Adrenal gland (tissue), 12 donors: Measurements from ENCODE around the gene ADRB1. TPM values are rescaled to one million over a fixed set of nuclear protein-coding genes. Genes with fewer than 3 reads are reported as not detected.

Experiments
- DNase-seq, 7 donors: peaks; one replicate each; pipeline ENCODE4 v3.0.0-alpha.2; 2019 to 2020
- H3K27ac ChIP-seq, 5 donors: fragments of 200-600 bp; sonication (generic) in 4 of 5; 1 replicate in 3 of 5; 2 replicates in 2 of 5; pipeline versions ENCODE4 v1.5.1 to v1.8.0; 2016 to 2020; ENCODE audit warnings: mild to moderate bottlenecking in 1 of 5
- H3K27me3 ChIP-seq: fragments of 200-600 bp; 2 replicates; pipeline ENCODE4 v1.8.0; 2021
- H3K36me3 ChIP-seq, 2 donors: fragments of 200-600 bp; replicated peaks in 1 of 2; 1 replicate in 1 of 2; 2 replicates in 1 of 2; pipeline versions ENCODE4 v1.5.1 to v1.8.0; 2018 to 2022
- H3K4me1 ChIP-seq, 2 donors: fragments of 200-600 bp; replicated peaks in 1 of 2; 1 replicate in 1 of 2; 2 replicates in 1 of 2; pipeline versions ENCODE4 v1.5.1 to v1.8.0; 2018 to 2021
- H3K4me3 ChIP-seq, 4 donors: fragments of 200-600 bp; sonication (generic) in 3 of 4; one replicate each; pipeline ENCODE4 v1.5.1; 2016 to 2018
- H3K9me3 ChIP-seq, 3 donors: fragments of 200-600 bp; sonication (generic) in 1 of 3; replicated peaks in 1 of 3; 1 replicate in 2 of 3; 2 replicates in 1 of 3; pipeline versions ENCODE4 v1.5.1 to v1.8.0; 2016 to 2021
- POLR2A ChIP-seq, 2 donors: fragments of 450-650 bp; IDR thresholded peaks; one replicate each; pipeline ENCODE4 v1.6.1; 2017; ENCODE audit warnings: antibody characterized with exemption in 2 of 2, mild to moderate bottlenecking in 2 of 2, moderate library complexity in 1 of 2
- WGBS, 4 donors: extraction: QIAGEN DNeasy Blood & Tissue Kit in 2 of 4; methylation state at CpG; one replicate each; pipeline versions ENCODE4 v1.1.5 to v1.1.7; 2013 to 2017; 5-methylcytosine and 5-hydroxymethylcytosine counted together
- intact Hi-C, 2 donors: fragments of 100-400 bp; cut with DNase I; formaldehyde crosslinking; loops; one replicate each; pipeline versions ENCODE4 v1.14.1 to v1.15.0; 2022 to 2023
- polyA plus RNA-seq, 3 donors: library from polyadenylated mRNA; stranded (reverse); fragments of 200-250 nt in 2 of 3; fragments of 350-450 nt in 1 of 3; fragmentation: Illumina TruSeq in 1 of 3; extraction: RNeasy Lipid Tissue Mini Kit (QIAGEN cat#74804) in 1 of 3; gene quantifications; one replicate each; pipeline ENCODE4 v1.2.3, GENCODE V29; 2013 to 2014
- total RNA-seq, 9 donors: library from RNA; depleted of rRNA in 4 of 9; stranded (reverse); fragments of >200 nt in 4 of 9; fragments of 120-200 nt in 1 of 9; fragmentation: NEBNext Ultra II Directional in 1 of 9; extraction: Animal tissue kit (Norgen Biotek cat#: 25700) in 1 of 9; gene quantifications; one replicate each; pipeline versions ENCODE4 v1.1.0 to v1.2.4, GENCODE V29; 2013 to 2023
- TF ChIP-seq, protein P1 (sequence below), 6 experiments: fragments of 450-650 bp in 4 of 6; fragments of 200-600 bp in 2 of 6; sonication (generic) in 1 of 6; IDR thresholded peaks; 1 replicate in 5 of 6; 2 replicates in 1 of 6; pipeline versions ENCODE4 v1.5.1 to v1.8.0; 2016 to 2021; ENCODE audit warnings: antibody characterized with exemption in 6 of 6, mild to moderate bottlenecking in 2 of 6, moderate library complexity in 1 of 6
- donor health status: healthy with polysubstance abuse.
- donor health status: Bipolar disorder and iron deficiency.
- donor health status: DM: yes; HTN: yes; CAD: no.
- donor health status: DM: no; HTN: no; CAD: no.
- donor health status: DM: no; HTN: no; CAD: no.
- donor health status: DM: yes; HTN: yes; CAD: no.

The ADRB1 gene
- total and polyA plus RNA-seq, 12 donors, result 0.13 to 0.78 (median 0.26) TPM; not detected in 3

GRCh38 chr10:114000457-114001010, 43.1 kb upstream of the ADRB1 start:
- Histone ChIP-seq H3K27ac (no peak overlapping the region), H3K36me3 (no peaks in the 10 kb centered on the region), H3K4me3 (no peak overlapping the region), H3K9me3 (no peaks in the 10 kb centered on the region), H3K27me3 (no peaks in the 10 kb centered on the region), H3K4me1 (no peaks in the 10 kb centered on the region)
- no peak for TF ChIP-seq POLR2A (IDR thresholded peaks at IDR 0.05)
- TF ChIP-seq, protein P1, sequence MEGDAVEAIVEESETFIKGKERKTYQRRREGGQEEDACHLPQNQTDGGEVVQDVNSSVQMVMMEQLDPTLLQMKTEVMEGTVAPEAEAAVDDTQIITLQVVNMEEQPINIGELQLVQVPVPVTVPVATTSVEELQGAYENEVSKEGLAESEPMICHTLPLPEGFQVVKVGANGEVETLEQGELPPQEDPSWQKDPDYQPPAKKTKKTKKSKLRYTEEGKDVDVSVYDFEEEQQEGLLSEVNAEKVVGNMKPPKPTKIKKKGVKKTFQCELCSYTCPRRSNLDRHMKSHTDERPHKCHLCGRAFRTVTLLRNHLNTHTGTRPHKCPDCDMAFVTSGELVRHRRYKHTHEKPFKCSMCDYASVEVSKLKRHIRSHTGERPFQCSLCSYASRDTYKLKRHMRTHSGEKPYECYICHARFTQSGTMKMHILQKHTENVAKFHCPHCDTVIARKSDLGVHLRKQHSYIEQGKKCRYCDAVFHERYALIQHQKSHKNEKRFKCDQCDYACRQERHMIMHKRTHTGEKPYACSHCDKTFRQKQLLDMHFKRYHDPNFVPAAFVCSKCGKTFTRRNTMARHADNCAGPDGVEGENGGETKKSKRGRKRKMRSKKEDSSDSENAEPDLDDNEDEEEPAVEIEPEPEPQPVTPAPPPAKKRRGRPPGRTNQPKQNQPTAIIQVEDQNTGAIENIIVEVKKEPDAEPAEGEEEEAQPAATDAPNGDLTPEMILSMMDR (IDR thresholded peaks at IDR 0.05), result no peak
- intact Hi-C loops, result no loop called here
- no peak for DNase-seq
- WGBS, 4 donors, result 76 to 84% (median 78%) methylated on average over 6 of the region's 6 CpGs

DNA sequence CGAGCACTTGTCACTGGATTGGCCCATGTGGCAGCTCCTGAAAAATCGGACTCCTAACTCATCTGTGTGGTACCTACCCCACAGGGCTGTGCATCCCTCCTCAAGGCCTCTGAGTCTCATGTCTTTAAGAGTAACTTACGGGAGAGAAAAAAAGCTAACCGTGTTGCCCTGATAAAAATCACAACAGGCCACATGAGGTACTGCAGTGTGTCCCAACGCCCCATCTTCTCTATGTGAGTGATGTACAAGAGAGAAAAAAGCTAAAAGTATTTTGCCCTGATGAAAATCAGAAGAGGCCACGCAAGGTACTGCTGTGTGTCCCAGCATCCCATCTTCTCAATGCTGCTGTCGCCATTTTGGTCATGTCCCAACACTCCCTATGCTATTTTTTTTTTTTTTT, 41.2 kb upstream of the ADRB1 start:
- 67 to 79% (median 72%) methylated on average over 5 to 7 of the region's 7 CpGs for WGBS, 4 donors
- TF ChIP-seq, protein P1 (IDR thresholded peaks at IDR 0.05), result no peak
- no peak for TF ChIP-seq POLR2A (IDR thresholded peaks at IDR 0.05)
- intact Hi-C loops, result no loop called here

DNA sequence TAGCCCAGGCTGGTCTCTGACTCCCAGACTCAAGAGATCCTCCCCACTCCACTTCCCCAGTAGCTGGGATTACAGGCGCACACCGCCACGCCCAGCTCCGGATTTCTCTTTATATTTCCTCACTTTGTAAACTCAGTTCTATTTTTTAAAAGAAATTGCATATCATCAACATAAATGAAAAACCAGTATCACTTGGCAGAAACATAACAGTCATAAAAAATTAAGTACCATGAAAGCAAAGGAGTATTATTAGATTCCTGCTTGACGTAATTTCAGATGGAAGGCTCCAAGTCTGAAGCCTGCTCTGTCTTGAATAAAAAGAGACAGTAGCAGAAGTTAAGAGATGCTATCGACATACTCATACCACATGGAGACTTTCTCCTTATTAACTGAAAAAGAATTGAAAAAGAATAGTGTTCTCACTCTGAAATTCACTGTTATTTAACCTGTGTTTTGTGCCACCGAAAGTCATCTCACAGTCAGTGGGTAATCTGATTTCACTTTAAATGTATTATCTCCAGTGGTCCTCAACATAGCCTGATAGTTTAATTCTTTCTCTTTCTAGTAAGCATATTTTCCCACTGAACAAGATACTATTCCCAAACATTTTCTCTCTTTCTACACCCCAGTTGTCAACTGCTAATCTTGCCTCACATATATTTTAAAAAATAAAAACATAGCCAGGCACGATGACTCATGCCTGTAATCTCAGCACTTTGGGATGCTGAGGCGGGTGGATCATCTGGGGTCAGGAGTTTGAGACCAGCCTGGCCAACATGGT, 40.3 kb upstream of the ADRB1 start:
- Histone ChIP-seq H3K9me3 (no peaks in the 10 kb centered on the region), H3K36me3 (no peaks in the 10 kb centered on the region), H3K27ac (no peak overlapping the region), H3K4me3 (no peak overlapping the region), H3K27me3 (no peaks in the 10 kb centered on the region), H3K4me1 (no peaks in the 10 kb centered on the region)
- DNase-seq, result no peak
- WGBS, 4 donors, result 75 to 84% (median 82%) methylated on average over 9 of the region's 9 CpGs
- TF ChIP-seq POLR2A (IDR thresholded peaks at IDR 0.05), result no peak
- TF ChIP-seq, protein P1 (IDR thresholded peaks at IDR 0.05), result no peak
- intact Hi-C loops, result no loop called here

More for the DNA sequence above, 41.2 kb upstream of the ADRB1 start:
- Histone ChIP-seq H3K9me3 (no peaks in the 10 kb centered on the region), H3K27me3 (no peaks in the 10 kb centered on the region), H3K36me3 (no peaks in the 10 kb centered on the region), H3K27ac (no peak overlapping the region), H3K4me1 (no peaks in the 10 kb centered on the region), H3K4me3 (no peak overlapping the region)
- no peak for DNase-seq

GRCh38 chr10:114009281-114009996, 34.2 kb upstream of the ADRB1 start:
- Histone ChIP-seq H3K4me3 (no peak overlapping the region), H3K4me1 (no peaks in the 10 kb centered on the region), H3K9me3 (no peaks in the 10 kb centered on the region), H3K27ac (no peak overlapping the region), H3K27me3 (no peaks in the 10 kb centered on the region), H3K36me3 (no peaks in the 10 kb centered on the region)
- no peak for DNase-seq
- intact Hi-C loops, result no loop called here
- WGBS, 4 donors, result 59 to 75% (median 72%) methylated on average over 5 of the region's 5 CpGs
- TF ChIP-seq, protein P1 (IDR thresholded peaks at IDR 0.05), result no peak
- no peak for TF ChIP-seq POLR2A (IDR thresholded peaks at IDR 0.05)
